ENCODE data around the gene JPT2. TPM values are rescaled to one million over a fixed set of nuclear protein-coding genes. Genes with fewer than 3 reads are reported as not detected.

JPT2 gene
- polyA plus RNA-seq, 2 of the 4 experiments (the other 2 are of a cell fraction) = 97.6 to 139 TPM

GRCh38 chr16:1631931-1632637 lies 46.0 kb upstream of the JPT2 start:
- TF ChIP-seq SMC3 (IDR thresholded peaks at IDR 0.05) = no peak
- TF ChIP-seq FOXS1 (CRISPR knock-in tag; IDR thresholded peaks at IDR 0.05) = no peak
- no peak for TF ChIP-seq KDM5A (IDR thresholded peaks at IDR 0.05)
- no peak for TF ChIP-seq PHF8 (IDR thresholded peaks at IDR 0.05; ENCODE audit: borderline replicate concordance, low read depth)
- TF ChIP-seq CHD4 (IDR thresholded peaks at IDR 0.05; ENCODE audit: borderline replicate concordance) = no peak
- no peak for TF ChIP-seq CTCF (IDR thresholded peaks at IDR 0.05)
- TF ChIP-seq EHF (CRISPR knock-in tag; IDR thresholded peaks at IDR 0.05) = no peak
- no peak for TF ChIP-seq CHD2 (IDR thresholded peaks at IDR 0.05; ENCODE audit: low read length, partially characterized antibody)
- no peak for TF ChIP-seq RCOR1 (IDR thresholded peaks at IDR 0.05; ENCODE audit: low read depth, low read length)
- TF ChIP-seq TP53 (CRISPR knock-in tag; IDR thresholded peaks at IDR 0.05) = no peak
- no peak for TF ChIP-seq USF2 (IDR thresholded peaks at IDR 0.05)
- TF ChIP-seq ESRRA (IDR thresholded peaks at IDR 0.05; ENCODE audit: borderline replicate concordance, low read length) = no peak
- no peak for TF ChIP-seq NPAS2 (CRISPR knock-in tag; IDR thresholded peaks at IDR 0.05; ENCODE audit: borderline replicate concordance)
- TF ChIP-seq RNF2 (IDR thresholded peaks at IDR 0.05; ENCODE audit: borderline replicate concordance, low read depth) = no peak
- TF ChIP-seq MYC (IDR thresholded peaks at IDR 0.05; ENCODE audit: borderline replicate concordance, low read length) = no peak
- no peak for TF ChIP-seq ZSCAN20 (CRISPR knock-in tag; IDR thresholded peaks at IDR 0.05)
- TF ChIP-seq REST (IDR thresholded peaks at IDR 0.05) = no peak
- no peak for TF ChIP-seq JUNB (IDR thresholded peaks at IDR 0.05)
- no peak for TF ChIP-seq POLR2A (IDR thresholded peaks at IDR 0.05; ENCODE audit: low read length)
- ATAC-seq (no peak), DNase-seq (ENCODE audit: low read depth in 1 of 2, low spot score in 1 of 2) (no peak), FAIRE-seq (no peak)
- H3K27ac ChIP-seq = no peak overlapping the region
- H3K9me3 ChIP-seq = no peaks in the 10 kb centered on the region
- no peak overlapping the region for H3K4me2 ChIP-seq
- ChIA-PET POLR2A (no interaction called here), CTCF (interaction anchor here (0.7 to 2.8 kb wide), 5 partner anchors 15 to 74 kb away, joined by 3 to 9 read pairs (median 3); partner anchors contain the start of genes JPT2 and MAPK8IP3)
- no peak overlapping the region for H3K4me3 ChIP-seq
- H3K4me1 ChIP-seq = no peaks in the 10 kb centered on the region
- WGBS (ENCODE audit: missing lambda C conversion rate) = 91% methylated on average over 18 of the region's 18 CpGs

- H3K4me2 ChIP-seq = no peak overlapping the region
- TF ChIP-seq MYC (IDR thresholded peaks at IDR 0.05; ENCODE audit: borderline replicate concordance, low read length) (no peak), ESRRA (IDR thresholded peaks at IDR 0.05; ENCODE audit: borderline replicate concordance, low read length) (no peak), NR3C1 (IDR thresholded peaks at IDR 0.05) (no peak), ATOH8 (CRISPR knock-in tag; IDR thresholded peaks at IDR 0.05; ENCODE audit: low read depth) (no peak), TFCP2L1 (CRISPR knock-in tag; IDR thresholded peaks at IDR 0.05) (no peak), POLR2AphosphoS2 (conservative IDR thresholded peaks at IDR 0.05; ENCODE audit: low read length) (no peak), USF2 (IDR thresholded peaks at IDR 0.05) (no peak), EHF (CRISPR knock-in tag; IDR thresholded peaks at IDR 0.05) (no peak), HDAC2 (IDR thresholded peaks at IDR 0.05) (no peak), NFE2L2 (conservative IDR thresholded peaks at IDR 0.05; ENCODE audit: low read length) (no peak)
- POLR2A ChIA-PET = no interaction called here
- DNase-seq (ENCODE audit: low read depth in 1 of 2, low spot score in 1 of 2) (no peak), ATAC-seq (no peak), FAIRE-seq (no peak)
- no peak overlapping the region for H3K4me3 ChIP-seq
- WGBS (ENCODE audit: missing lambda C conversion rate) = 96% methylated on average over 13 of the region's 13 CpGs
- CTCF ChIA-PET = interaction anchor here (1.4 to 2.8 kb wide), 3 partner anchors 15 to 73 kb away, joined by 3 to 9 read pairs (median 3); partner anchors contain the start of gene MAPK8IP3
- no peaks in the 10 kb centered on the region for H3K9me3 ChIP-seq
- no peaks in the 10 kb centered on the region for H3K4me1 ChIP-seq
- H3K27ac ChIP-seq = no peak overlapping the region
Measured at GRCh38 chr16:1632638-1632970, 45.5 kb upstream of the JPT2 start.
